ENCODE results near the gene R3HDM2. TPM values are rescaled to one million over a fixed set of nuclear protein-coding genes. Genes with fewer than 3 reads are reported as not detected.

R3HDM2 gene
- total and polyA plus RNA-seq, 4 donors = 18.1 to 60.7 (median 30.6) TPM

GRCh38 chr12:57261428-57261865, 169.4 kb downstream of the R3HDM2 start:
- Histone ChIP-seq H3K9ac (ENCODE audit: insufficient read depth in 1 of 2, low read length in 2 of 2) (no peak overlapping the region), H3K27ac (ENCODE audit: low read depth in 1 of 2, low read length in 1 of 2) (peak overlapping the region in 1 of 2 donors; percentile 79), H3K9me3 (ENCODE audit: control insufficient read depth in 4 of 4, insufficient read depth in 3 of 4, low read length in 3 of 4) (peaks cover 0 to under 1% (median 0%) of the 10 kb centered on the region in 4 donors), H3K4me1 (ENCODE audit: control insufficient read depth in 5 of 5, insufficient read depth in 5 of 5, low read length in 5 of 5) (peaks cover 0 to 11% (median 0%) of the 10 kb centered on the region in 5 donors), H3K36me3 (ENCODE audit: control insufficient read depth in 4 of 4, insufficient read depth in 4 of 4, low read length in 4 of 4) (peaks cover 1 to 46% (median 28%) of the 10 kb centered on the region in 4 donors), H3K4me3 (no peak overlapping the region), H3K27me3 (ENCODE audit: control insufficient read depth in 3 of 3, insufficient read depth in 3 of 3, low read length in 2 of 3) (no peaks in the 10 kb centered on the region)
- no peak for TF ChIP-seq CTCF (IDR thresholded peaks at IDR 0.05; ENCODE audit: control extremely low read depth, extremely low read depth)
- no peak for DNase-seq
- ATAC-seq (ENCODE audit: insufficient read depth, low FRiP score) = no peak
- WGBS, 2 donors = 66 to 75% methylated on average over 2 of the region's 2 CpGs

DNA sequence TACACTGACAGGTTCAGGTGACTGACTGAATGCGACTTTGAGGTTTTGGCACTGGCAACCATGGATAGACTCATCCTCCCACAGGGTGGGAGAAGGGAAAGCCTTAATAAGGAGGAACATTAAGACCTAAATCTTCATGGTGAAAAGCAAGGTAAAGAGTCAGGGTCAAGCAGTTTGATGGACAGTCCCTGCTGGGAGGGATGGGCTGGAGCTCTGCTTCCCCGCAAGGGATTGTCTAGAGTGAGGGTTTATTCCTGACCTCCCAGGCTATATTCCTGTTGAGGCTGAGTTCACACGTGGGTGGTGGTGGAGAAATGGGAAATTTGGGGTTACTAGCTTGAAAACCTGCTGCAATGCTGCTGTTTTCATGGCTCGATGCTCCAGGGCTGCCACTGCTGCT, 170.5 kb downstream of the R3HDM2 start:
- H3K4me3 ChIP-seq = no peak overlapping the region
- ATAC-seq (ENCODE audit: insufficient read depth, low FRiP score) (no peak), DNase-seq (no peak)
- peaks cover 0 to 11% (median 0%) of the 10 kb centered on the region in 5 donors for H3K4me1 ChIP-seq (ENCODE audit: control insufficient read depth in 5 of 5, insufficient read depth in 5 of 5, low read length in 5 of 5)
- peak overlapping the region in 1 of 2 donors; percentile 60 for H3K27ac ChIP-seq (ENCODE audit: low read depth in 1 of 2, low read length in 1 of 2)
- no peak overlapping the region for H3K9ac ChIP-seq (ENCODE audit: insufficient read depth in 1 of 2, low read length in 2 of 2)
- TF ChIP-seq CTCF (IDR thresholded peaks at IDR 0.05; ENCODE audit: control extremely low read depth, extremely low read depth) = no peak
- 91% methylated on average over 4 of the region's 4 CpGs for WGBS, 2 donors
- H3K9me3 ChIP-seq (ENCODE audit: control insufficient read depth in 4 of 4, insufficient read depth in 3 of 4, low read length in 3 of 4) = no peaks in the 10 kb centered on the region
- H3K36me3 ChIP-seq (ENCODE audit: control insufficient read depth in 4 of 4, insufficient read depth in 4 of 4, low read length in 4 of 4) = peaks cover 0 to 49% (median 31%) of the 10 kb centered on the region in 4 donors
- H3K27me3 ChIP-seq (ENCODE audit: control insufficient read depth in 3 of 3, insufficient read depth in 3 of 3, low read length in 2 of 3) = no peaks in the 10 kb centered on the region

DNA sequence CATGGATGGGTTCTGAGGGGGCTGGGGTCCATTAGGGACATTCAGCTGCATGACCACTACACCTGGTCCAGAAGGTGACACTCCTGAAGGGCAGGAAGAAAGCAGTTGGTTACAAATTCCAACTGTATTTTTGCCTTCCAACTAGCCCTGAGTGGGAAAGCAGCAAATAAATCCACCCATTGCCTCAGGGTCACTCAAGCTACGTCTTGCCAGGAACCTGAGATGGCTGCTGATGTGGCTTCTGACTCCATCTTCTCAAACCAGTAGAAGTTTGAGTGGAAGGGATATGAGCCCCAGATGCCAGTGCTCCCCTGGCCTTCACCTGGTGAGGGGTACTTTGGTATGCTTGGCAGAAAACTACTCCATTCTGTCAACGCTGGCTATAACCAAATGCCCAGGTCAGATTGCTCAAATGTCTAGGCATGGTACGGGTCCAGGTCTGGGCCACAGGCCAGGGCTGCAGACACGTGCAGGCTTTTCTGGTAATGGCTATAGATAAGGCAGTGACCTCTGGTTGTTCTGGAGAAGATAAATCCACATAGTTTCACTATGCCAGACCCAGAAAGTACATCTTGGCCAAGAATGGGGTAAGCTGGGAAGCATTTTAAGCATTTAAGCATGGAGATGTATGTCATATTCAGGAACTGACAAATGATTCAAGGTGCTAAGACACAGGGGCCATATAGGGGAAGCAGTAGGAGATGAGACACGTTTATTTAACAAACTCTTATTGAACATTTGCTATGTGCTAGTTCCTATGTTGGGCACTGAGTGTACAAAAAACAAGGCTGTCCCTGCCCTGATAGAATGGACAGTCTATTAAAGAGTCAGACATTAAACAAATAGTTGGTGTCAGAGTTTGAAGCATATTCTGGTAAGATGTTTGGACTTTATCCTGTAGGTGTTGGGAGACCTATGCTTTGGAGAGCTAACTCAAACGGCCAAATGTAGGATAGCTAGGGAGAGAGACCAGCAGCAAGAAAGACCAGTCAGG, 171.6 kb downstream of the R3HDM2 start:
- no peak for ATAC-seq (ENCODE audit: insufficient read depth, low FRiP score)
- no peak for TF ChIP-seq CTCF (IDR thresholded peaks at IDR 0.05; ENCODE audit: control extremely low read depth, extremely low read depth)
- no peak overlapping the region for H3K4me3 ChIP-seq
- H3K9me3 ChIP-seq (ENCODE audit: control insufficient read depth in 4 of 4, insufficient read depth in 3 of 4, low read length in 3 of 4) = no peaks in the 10 kb centered on the region
- no peak for DNase-seq
- 75 to 88% methylated on average over 6 of the region's 6 CpGs for WGBS, 2 donors
- H3K36me3 ChIP-seq (ENCODE audit: control insufficient read depth in 4 of 4, insufficient read depth in 4 of 4, low read length in 4 of 4) = peaks cover 0 to 43% (median 34%) of the 10 kb centered on the region in 4 donors
- no peaks in the 10 kb centered on the region for H3K27me3 ChIP-seq (ENCODE audit: control insufficient read depth in 3 of 3, insufficient read depth in 3 of 3, low read length in 2 of 3)
- H3K27ac ChIP-seq (ENCODE audit: low read depth in 1 of 2, low read length in 1 of 2) = peak overlapping the region in 1 of 2 donors; percentile 90
- no peak overlapping the region for H3K9ac ChIP-seq (ENCODE audit: insufficient read depth in 1 of 2, low read length in 2 of 2)
- peaks cover 0 to 11% (median 0%) of the 10 kb centered on the region in 5 donors for H3K4me1 ChIP-seq (ENCODE audit: control insufficient read depth in 5 of 5, insufficient read depth in 5 of 5, low read length in 5 of 5)

All from lung (tissue), 12 donors.